Breast epithelium (tissue), 3 donors: Measurements from ENCODE around the gene HHATL.

Experiments used
- CTCF ChIP-seq, 3 donors: fragments of 450-650 bp; IDR thresholded peaks; one replicate each; pipeline ENCODE4 v1.5.1; 2016 to 2017; ENCODE audit warnings: antibody characterized with exemption in 3 of 3, mild to moderate bottlenecking in 3 of 3, moderate library complexity in 3 of 3
- POLR2AphosphoS5 ChIP-seq, 3 donors: sonication (generic); formaldehyde crosslinking; IDR thresholded peaks; one replicate each; pipeline ENCODE4 v1.6.1; 2017; ENCODE audit warnings: antibody characterized with exemption in 3 of 3

DNA sequence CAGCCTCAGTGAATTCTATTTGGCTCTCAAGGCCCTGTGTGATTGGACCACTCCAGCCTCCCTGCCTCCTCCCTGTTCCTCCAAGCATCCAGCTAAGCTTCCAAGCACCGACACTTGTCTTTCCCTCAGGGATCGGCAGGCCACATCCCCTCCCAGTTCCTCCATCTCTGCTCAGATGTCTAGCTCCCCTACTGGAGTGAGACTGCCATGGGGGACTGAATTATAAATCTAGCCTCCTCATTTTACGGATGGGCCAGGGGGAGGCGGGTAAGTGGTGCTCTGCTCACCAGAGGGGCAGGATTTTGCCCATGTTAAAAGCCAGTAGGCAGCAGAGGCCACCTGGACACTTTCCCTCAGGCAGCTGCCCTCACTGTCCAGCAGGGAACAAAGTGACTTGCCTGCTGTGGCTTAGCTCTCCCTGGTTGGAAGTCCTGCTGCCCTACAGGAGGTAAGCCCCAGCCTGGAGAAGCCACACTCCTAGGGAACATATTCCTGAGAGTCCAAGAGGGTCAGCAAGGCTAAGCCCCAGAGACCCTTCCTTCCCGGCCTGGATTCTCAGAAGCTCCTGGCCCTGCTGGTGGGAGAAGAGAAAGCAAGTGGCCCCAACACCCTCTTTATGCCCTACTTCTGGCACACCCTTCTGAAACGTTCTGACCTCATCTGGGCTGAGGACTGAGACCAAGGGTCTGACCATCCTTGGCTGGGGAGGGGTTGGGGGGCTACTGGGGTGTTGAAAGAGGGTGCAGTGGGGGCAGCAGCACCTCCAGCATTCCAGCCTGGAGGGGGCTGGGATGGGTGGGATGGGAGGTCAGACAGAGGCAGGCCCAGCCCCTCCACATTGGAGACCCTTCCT lies 9.1 kb upstream of the HHATL start:
- no peak for TF ChIP-seq CTCF (IDR thresholded peaks at IDR 0.05)
- no peak for TF ChIP-seq POLR2AphosphoS5 (IDR thresholded peaks at IDR 0.05)
